GM21576 (cell line): ENCODE measurements around the gene SLC25A13.
"Not testable (repeated sequence)": the region's sequence is repeated elsewhere in the genome, so short reads cannot be mapped to it uniquely, and the experiment has no call there.

Experiments
- ATAC-seq: cut with Tn5 transposase; IDR thresholded peaks from one replicate; pipeline ENCODE4 v1.9.1; 2021; ENCODE audit warnings: mild to moderate bottlenecking, moderate library complexity; ENCODE audit not compliant: unreplicated experiment

Gene SLC25A13

GRCh38 chr7:96321658-96322372, at the start of gene SLC25A13:
Gene SLC25A13 (minus strand): TSS chr7:96322098. CDS start chr7:96321956, 142 bp downstream.
- peak; percentile 79 for ATAC-seq

GRCh38 chr7:96365916-96366315, 44.0 kb upstream of the SLC25A13 start:
- not testable (repeated sequence) for ATAC-seq

GRCh38 chr7:96361116-96361857, 39.4 kb upstream of the SLC25A13 start:
- no peak for ATAC-seq

- no peak for ATAC-seq
These were observed 38.0 kb upstream of the SLC25A13 start for GRCh38 chr7:96359876-96360275.

GRCh38 chr7:96358236-96358971, 36.5 kb upstream of the SLC25A13 start:
- not testable (repeated sequence) for ATAC-seq

GRCh38 chr7:96355990-96356506, 34.1 kb upstream of the SLC25A13 start:
- ATAC-seq = no peak

GRCh38 chr7:96354881-96355280, 33.0 kb upstream of the SLC25A13 start:
- no peak for ATAC-seq

- no peak for ATAC-seq
These were observed 27.7 kb upstream of the SLC25A13 start for GRCh38 chr7:96349572-96349971.

- ATAC-seq = no peak
These were observed 25.6 kb upstream of the SLC25A13 start for GRCh38 chr7:96347471-96347870.

GRCh38 chr7:96346293-96346953, 24.5 kb upstream of the SLC25A13 start:
- no peak for ATAC-seq

GRCh38 chr7:96344236-96344635, 22.3 kb upstream of the SLC25A13 start:
- ATAC-seq = no peak

- ATAC-seq = no peak
These were observed 20.2 kb upstream of the SLC25A13 start for GRCh38 chr7:96342049-96342448.

GRCh38 chr7:96337519-96337918, 15.6 kb upstream of the SLC25A13 start:
- ATAC-seq = no peak

GRCh38 chr7:96332325-96332724, 10.4 kb upstream of the SLC25A13 start:
- ATAC-seq = no peak

GRCh38 chr7:96331775-96332174, 9.9 kb upstream of the SLC25A13 start:
- ATAC-seq = no peak

- no peak for ATAC-seq
These were observed 9.3 kb upstream of the SLC25A13 start for GRCh38 chr7:96331233-96331632.

- no peak for ATAC-seq
These were observed 8.3 kb upstream of the SLC25A13 start for GRCh38 chr7:96330193-96330592.

- no peak for ATAC-seq
These were observed 7.3 kb upstream of the SLC25A13 start for GRCh38 chr7:96329241-96329640.

GRCh38 chr7:96328016-96328415, 6.1 kb upstream of the SLC25A13 start:
- ATAC-seq = no peak

- no peak for ATAC-seq
These were observed 5.5 kb upstream of the SLC25A13 start for GRCh38 chr7:96327429-96327828.

- not testable (repeated sequence) for ATAC-seq
These were observed 4.9 kb upstream of the SLC25A13 start for GRCh38 chr7:96326752-96327151.
